Activated CD8-positive, alpha-beta T cell treated with anti-CD3 and anti-CD28 coated beads for 36 hours (primary cell): ENCODE results near the gene PDE1C. TPM values are rescaled to one million over a fixed set of nuclear protein-coding genes. Genes with fewer than 3 reads are reported as not detected.

Experiments
- ATAC-seq: fragments of 200-7000 bp; cut with Tn5 transposase; one replicate; pipeline ENCODE4 v1.10.0; 2021; ENCODE audit warnings: mild to moderate bottlenecking, moderate library complexity
- CTCF ChIA-PET: fragments of 350-600 bp; sonication (Branson Sonifier 250); formaldehyde crosslinking; loops from one replicate; lab custom pipeline; 2021; ENCODE audit warnings: antibody characterized with exemption; lab: Charles Lee
- POLR2A ChIA-PET: fragments of 350-600 bp; sonication (Branson Sonifier 250); formaldehyde crosslinking; loops from one replicate; lab custom pipeline; 2021; ENCODE audit warnings: antibody characterized with exemption; lab: Charles Lee
- DNase-seq: peaks from one replicate; pipeline ENCODE4 v3.0.0-alpha.2; 2020
- H3K27ac Mint-ChIP-seq: one replicate; pipeline ENCODE4 v1.8.0; 2021; ENCODE audit warnings: mild to moderate bottlenecking, mixed read lengths
- H3K27me3 Mint-ChIP-seq: one replicate; pipeline ENCODE4 v1.8.0; 2021; ENCODE audit warnings: mixed read lengths
- H3K36me3 Mint-ChIP-seq: one replicate; pipeline ENCODE4 v1.8.0; 2021; ENCODE audit warnings: low read depth, mixed read lengths
- H3K4me1 Mint-ChIP-seq: one replicate; pipeline ENCODE4 v1.8.0; 2021; ENCODE audit warnings: low read depth, mixed read lengths
- H3K4me3 Mint-ChIP-seq: one replicate; pipeline ENCODE4 v1.8.0; 2021; ENCODE audit warnings: mild to moderate bottlenecking, moderate library complexity, mixed read lengths
- H3K9me3 Mint-ChIP-seq: one replicate; pipeline ENCODE4 v1.8.0; 2021; ENCODE audit warnings: mixed read lengths
- CTCF ChIP-seq: fragments of 200-600 bp; IDR thresholded peaks from one replicate; pipeline ENCODE4 v1.8.0; 2022; ENCODE audit warnings: antibody characterized with exemption, mild to moderate bottlenecking
- intact Hi-C: fragments of 100-400 bp; cut with micrococcal nuclease; formaldehyde crosslinking; loops from one replicate; pipeline ENCODE4 v1.10.0; 2022
- total RNA-seq, 2 experiments: library from RNA; stranded (reverse); gene quantifications; one replicate each; pipeline ENCODE4 v1.2.3, GENCODE V29; 2021

Gene PDE1C
- total RNA-seq, 2 experiments from 2014 or later, result not detected

DNA sequence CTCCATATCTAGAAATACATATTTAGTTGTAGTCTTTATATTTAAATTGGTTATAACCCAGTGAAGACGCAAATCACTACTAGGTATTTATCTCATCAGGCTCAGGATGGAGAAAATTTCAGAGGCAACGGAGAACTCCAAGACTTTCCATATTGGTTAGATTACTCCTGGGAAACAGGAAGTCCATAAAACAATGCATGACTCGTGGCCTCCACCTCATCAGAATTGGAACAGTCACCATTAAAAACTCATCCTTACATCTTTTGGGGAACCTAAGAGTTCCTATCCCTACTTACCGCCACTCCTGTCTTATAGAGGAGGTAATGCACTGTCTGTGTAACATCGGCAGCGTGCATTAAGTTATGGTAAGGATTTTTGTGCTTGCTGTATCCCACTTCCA, 205.6 kb downstream of the PDE1C start:
- H3K27ac Mint-ChIP-seq, result no peak overlapping the region
- H3K9me3 Mint-ChIP-seq, result peaks cover 7% of the 10 kb centered on the region
- ChIA-PET POLR2A (no interaction called here), CTCF (no interaction called here)
- TF ChIP-seq CTCF, result no peak
- H3K4me1 Mint-ChIP-seq, result no peaks in the 10 kb centered on the region
- H3K4me3 Mint-ChIP-seq, result no peak overlapping the region
- no peak for DNase-seq
- no peaks in the 10 kb centered on the region for H3K36me3 Mint-ChIP-seq
- ATAC-seq, result no peak
- intact Hi-C loops, result no loop called here
- H3K27me3 Mint-ChIP-seq, result no peaks in the 10 kb centered on the region

GRCh38 chr7:31860925-31861324, 209.3 kb downstream of the PDE1C start:
- no peak overlapping the region for H3K27ac Mint-ChIP-seq
- POLR2A ChIA-PET, result no interaction called here
- intact Hi-C loops, result no loop called here

GRCh38 chr7:31858055-31858454, 212.2 kb downstream of the PDE1C start:
- no peak for TF ChIP-seq CTCF
- no peak for DNase-seq
- intact Hi-C loops, result no loop called here
- Mint-ChIP-seq H3K4me3 (no peak overlapping the region), H3K36me3 (no peaks in the 10 kb centered on the region), H3K27ac (no peak overlapping the region), H3K27me3 (no peaks in the 10 kb centered on the region), H3K9me3 (peaks cover 2% of the 10 kb centered on the region), H3K4me1 (no peaks in the 10 kb centered on the region)
- POLR2A ChIA-PET, result no interaction called here
- CTCF ChIA-PET, result no interaction called here
- ATAC-seq, result no peak

More at GRCh38 chr7:31860925-31861324, 209.3 kb downstream of the PDE1C start:
- no peaks in the 10 kb centered on the region for H3K4me1 Mint-ChIP-seq
- no peak for TF ChIP-seq CTCF
- no peaks in the 10 kb centered on the region for H3K27me3 Mint-ChIP-seq
- H3K4me3 Mint-ChIP-seq, result no peak overlapping the region
- H3K9me3 Mint-ChIP-seq, result no peaks in the 10 kb centered on the region
- no peaks in the 10 kb centered on the region for H3K36me3 Mint-ChIP-seq
- no peak for DNase-seq
- CTCF ChIA-PET, result no interaction called here
- no peak for ATAC-seq

DNA sequence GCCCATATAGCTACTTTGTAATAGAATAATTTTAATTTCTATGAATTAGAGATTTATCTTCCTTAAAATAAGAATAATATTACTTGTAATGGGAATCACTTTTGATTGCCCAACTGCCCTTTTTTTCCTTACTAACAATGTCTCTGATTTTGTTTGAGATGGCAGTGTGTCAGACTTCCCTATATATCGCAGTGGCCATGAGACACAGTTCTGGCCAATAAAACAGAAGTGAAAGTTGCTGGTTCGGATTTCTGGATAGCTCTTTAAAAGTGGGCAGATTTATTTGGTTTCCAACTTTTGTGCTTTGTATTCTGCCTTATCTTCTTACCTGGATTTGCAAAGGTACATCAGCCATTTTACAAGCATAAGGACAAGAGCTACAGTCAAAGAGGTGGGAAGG, 213.0 kb downstream of the PDE1C start:
- Mint-ChIP-seq H3K4me3 (no peak overlapping the region), H3K4me1 (no peaks in the 10 kb centered on the region), H3K27ac (no peak overlapping the region), H3K9me3 (peaks cover 2% of the 10 kb centered on the region), H3K36me3 (no peaks in the 10 kb centered on the region), H3K27me3 (no peaks in the 10 kb centered on the region)
- no peak for TF ChIP-seq CTCF
- CTCF ChIA-PET, result no interaction called here
- no peak for ATAC-seq
- DNase-seq, result no peak
- POLR2A ChIA-PET, result interaction anchor here (0.7 kb wide), 1 partner anchor 20 kb away, joined by 3 read pairs; no protein-coding TSS in a partner anchor
- intact Hi-C loops, result no loop called here

- Mint-ChIP-seq H3K27ac (no peak overlapping the region), H3K27me3 (no peaks in the 10 kb centered on the region), H3K9me3 (peaks cover 2% of the 10 kb centered on the region), H3K4me3 (no peak overlapping the region), H3K36me3 (no peaks in the 10 kb centered on the region), H3K4me1 (no peaks in the 10 kb centered on the region)
- no peak for ATAC-seq
- no peak for DNase-seq
- ChIA-PET CTCF (no interaction called here), POLR2A (no interaction called here)
- intact Hi-C loops, result no loop called here
- TF ChIP-seq CTCF, result no peak
Measured at GRCh38 chr7:31856337-31856736, 213.9 kb downstream of the PDE1C start.
